Measurements from ENCODE around the gene SLC8B1. TPM values are rescaled to one million over a fixed set of nuclear protein-coding genes. Genes with fewer than 3 reads are reported as not detected.

The SLC8B1 gene
- total RNA-seq, 1 experiment from 2014 or later: 23.8 TPM

GRCh38 chr12:113269257-113269943 is 65.5 kb downstream of the SLC8B1 start:
- Mint-ChIP-seq H3K9me3 (ENCODE audit: low read depth, unreplicated experiment) (no peaks in the 10 kb centered on the region), H3K27ac (ENCODE audit: unreplicated experiment) (no peak overlapping the region), H3K36me3 (ENCODE audit: insufficient read depth, unreplicated experiment) (peaks cover 25% of the 10 kb centered on the region), H3K4me1 (ENCODE audit: low read depth, unreplicated experiment) (no peaks in the 10 kb centered on the region), H3K27me3 (ENCODE audit: unreplicated experiment) (no peaks in the 10 kb centered on the region), H3K4me3 (ENCODE audit: low read depth, unreplicated experiment) (no peak overlapping the region)
- no peak for DNase-seq
- no TSS peak for BruUV-seq (replicated peaks)
- CTCF ChIA-PET: no interaction called here
- intact Hi-C loops (cut with micrococcal nuclease; ENCODE audit: unreplicated experiment): no loop called here
- TF ChIP-seq CTCF (IDR thresholded peaks at IDR 0.05; ENCODE audit: unreplicated experiment): no peak

DNA sequence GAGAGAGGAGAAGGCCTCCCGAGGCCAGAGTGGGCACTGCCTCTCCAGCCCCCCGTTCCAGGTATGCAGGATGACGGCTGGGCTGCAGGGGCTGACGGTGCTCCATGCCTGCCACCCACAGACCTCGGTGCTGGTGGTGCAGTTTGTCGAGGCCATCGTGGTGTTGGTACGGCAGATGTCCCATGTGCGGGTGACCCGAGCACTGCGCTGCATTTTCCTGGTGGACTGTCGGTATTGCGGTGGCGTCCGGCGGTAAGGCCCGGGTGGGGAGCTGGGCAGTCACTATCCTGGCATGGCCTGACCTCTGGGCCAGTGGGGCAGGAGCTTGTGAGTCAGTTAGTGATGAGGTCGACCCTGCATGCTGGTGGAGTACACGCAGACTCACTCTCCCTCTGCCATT is 66.3 kb downstream of the SLC8B1 start:
- H3K27ac Mint-ChIP-seq (ENCODE audit: unreplicated experiment): no peak overlapping the region
- H3K4me3 Mint-ChIP-seq (ENCODE audit: low read depth, unreplicated experiment): no peak overlapping the region
- peaks cover 25% of the 10 kb centered on the region for H3K36me3 Mint-ChIP-seq (ENCODE audit: insufficient read depth, unreplicated experiment)
- H3K9me3 Mint-ChIP-seq (ENCODE audit: low read depth, unreplicated experiment): no peaks in the 10 kb centered on the region
- no peaks in the 10 kb centered on the region for H3K4me1 Mint-ChIP-seq (ENCODE audit: low read depth, unreplicated experiment)
- no TSS peak for BruUV-seq (replicated peaks)
- intact Hi-C loops (cut with micrococcal nuclease; ENCODE audit: unreplicated experiment): no loop called here
- CTCF ChIA-PET: no interaction called here
- no peak for DNase-seq
- no peaks in the 10 kb centered on the region for H3K27me3 Mint-ChIP-seq (ENCODE audit: unreplicated experiment)
- TF ChIP-seq CTCF (IDR thresholded peaks at IDR 0.05; ENCODE audit: unreplicated experiment): no peak

GRCh38 chr12:113268136-113268535 is 66.8 kb downstream of the SLC8B1 start:
- Mint-ChIP-seq H3K9me3 (ENCODE audit: low read depth, unreplicated experiment) (no peaks in the 10 kb centered on the region), H3K4me3 (ENCODE audit: low read depth, unreplicated experiment) (no peak overlapping the region), H3K27me3 (ENCODE audit: unreplicated experiment) (no peaks in the 10 kb centered on the region), H3K36me3 (ENCODE audit: insufficient read depth, unreplicated experiment) (peaks cover 25% of the 10 kb centered on the region), H3K27ac (ENCODE audit: unreplicated experiment) (no peak overlapping the region), H3K4me1 (ENCODE audit: low read depth, unreplicated experiment) (no peaks in the 10 kb centered on the region)
- CTCF ChIA-PET: no interaction called here
- no TSS peak for BruUV-seq (replicated peaks)
- no peak for DNase-seq
- intact Hi-C loops (cut with micrococcal nuclease; ENCODE audit: unreplicated experiment): no loop called here
- no peak for TF ChIP-seq CTCF (IDR thresholded peaks at IDR 0.05; ENCODE audit: unreplicated experiment)

DNA sequence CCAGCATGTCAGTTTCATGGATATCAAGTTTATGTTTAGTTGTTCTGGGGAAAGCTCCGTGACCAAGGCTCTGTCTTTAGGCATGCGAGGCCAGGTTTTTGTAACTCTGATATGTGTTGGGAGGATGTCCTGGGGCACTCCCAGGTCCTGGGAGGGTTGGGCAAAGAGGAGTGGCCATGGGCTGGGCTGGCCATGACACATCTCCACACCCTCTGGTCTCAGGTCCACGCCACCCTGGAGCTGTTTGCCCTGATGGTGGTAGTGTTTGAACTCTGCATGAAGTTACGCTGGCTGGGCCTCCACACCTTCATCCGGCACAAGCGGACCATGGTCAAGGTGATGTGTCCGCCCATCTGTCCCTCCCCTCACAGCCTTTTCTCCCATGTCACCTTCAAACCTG is 67.3 kb downstream of the SLC8B1 start:
- DNase-seq: no peak
- no peak for TF ChIP-seq CTCF (IDR thresholded peaks at IDR 0.05; ENCODE audit: unreplicated experiment)
- Mint-ChIP-seq H3K27me3 (ENCODE audit: unreplicated experiment) (no peaks in the 10 kb centered on the region), H3K4me1 (ENCODE audit: low read depth, unreplicated experiment) (no peaks in the 10 kb centered on the region), H3K36me3 (ENCODE audit: insufficient read depth, unreplicated experiment) (peaks cover 25% of the 10 kb centered on the region), H3K4me3 (ENCODE audit: low read depth, unreplicated experiment) (no peak overlapping the region), H3K27ac (ENCODE audit: unreplicated experiment) (no peak overlapping the region), H3K9me3 (ENCODE audit: low read depth, unreplicated experiment) (no peaks in the 10 kb centered on the region)
- CTCF ChIA-PET: no interaction called here
- intact Hi-C loops (cut with micrococcal nuclease; ENCODE audit: unreplicated experiment): no loop called here
- no TSS peak for BruUV-seq (replicated peaks)
